ENCODE data around the gene ACVRL1.
"Not testable (repeated sequence)": the region's sequence is repeated elsewhere in the genome, so short reads cannot be mapped to it uniquely, and the experiment has no call there.

The ACVRL1 gene

DNA sequence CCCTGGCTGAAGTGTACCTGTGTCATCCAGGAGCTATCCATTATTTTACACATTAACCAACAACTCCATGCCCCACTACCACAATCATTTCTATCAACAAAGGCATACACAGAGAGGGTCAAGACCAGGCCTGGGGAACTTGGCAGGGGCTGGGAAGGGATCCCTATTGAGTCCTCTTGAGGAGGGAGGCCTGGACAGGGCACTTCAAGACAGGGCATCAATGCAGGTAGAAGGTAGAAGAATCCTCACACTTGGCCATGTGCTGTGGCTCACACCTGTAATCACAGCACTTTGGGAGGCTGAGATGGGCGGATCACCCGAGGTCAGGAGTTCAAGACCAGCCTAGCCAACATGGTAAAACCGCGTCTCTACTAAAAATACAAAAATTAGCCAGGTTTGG is 32.8 kb upstream of the ACVRL1 start:
- no peak for DNase-seq

- DNase-seq = no peak
These were observed 28.2 kb upstream of the ACVRL1 start for GRCh38 chr12:51879102-51879501.

DNA sequence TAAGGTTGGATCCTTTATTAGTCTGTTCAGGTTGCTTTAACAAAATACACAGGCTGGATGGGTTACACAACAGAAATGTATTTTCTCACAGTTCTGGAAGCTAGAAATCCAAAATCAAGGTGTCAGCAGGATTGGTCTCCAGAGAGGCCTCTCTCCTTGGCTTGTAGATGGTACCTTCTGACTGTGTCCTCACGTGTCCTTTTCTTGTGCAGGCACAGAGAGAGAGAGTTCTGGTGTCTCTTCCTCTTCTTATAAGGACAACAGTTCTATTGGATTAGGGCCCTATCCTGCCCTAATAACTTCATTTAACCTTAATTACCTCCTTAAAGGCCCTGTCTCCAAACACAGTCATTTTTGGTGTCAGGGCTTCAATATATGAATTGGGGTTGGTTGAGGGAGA is 24.0 kb upstream of the ACVRL1 start:
- no peak for DNase-seq

DNA sequence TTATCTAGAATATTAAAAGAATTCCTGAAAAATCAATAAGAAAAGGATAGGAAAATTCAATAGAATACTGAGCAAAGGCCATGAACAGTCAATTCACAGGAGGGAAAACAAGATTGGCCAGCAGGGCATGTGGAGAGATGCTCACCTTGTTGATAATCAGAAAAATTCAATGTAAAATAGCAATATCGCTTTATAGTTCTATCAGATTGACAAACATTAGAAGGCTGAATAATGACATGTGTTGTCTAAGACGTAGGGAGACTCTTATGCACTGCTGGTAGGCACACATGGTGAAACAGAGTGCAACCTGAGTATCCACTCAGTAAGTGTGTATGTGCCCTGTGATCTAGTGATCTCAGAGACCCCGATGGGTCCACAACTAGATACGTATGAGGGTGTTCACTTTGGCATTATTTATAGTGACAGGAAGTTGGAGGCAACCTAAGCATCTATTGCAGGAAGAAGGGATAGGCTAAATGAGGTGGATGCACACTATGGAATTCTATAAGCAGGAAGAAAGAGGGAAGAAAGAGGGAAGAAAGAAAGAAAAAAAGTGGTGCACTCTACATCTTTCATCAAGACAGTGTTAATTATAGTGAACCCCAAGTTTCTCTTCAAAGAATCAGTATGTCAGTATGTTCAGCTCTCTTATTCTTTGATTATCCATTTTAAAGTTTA is 23.2 kb upstream of the ACVRL1 start:
- DNase-seq = no peak

GRCh38 chr12:51884676-51885229 is 22.6 kb upstream of the ACVRL1 start:
- no peak for DNase-seq

DNA sequence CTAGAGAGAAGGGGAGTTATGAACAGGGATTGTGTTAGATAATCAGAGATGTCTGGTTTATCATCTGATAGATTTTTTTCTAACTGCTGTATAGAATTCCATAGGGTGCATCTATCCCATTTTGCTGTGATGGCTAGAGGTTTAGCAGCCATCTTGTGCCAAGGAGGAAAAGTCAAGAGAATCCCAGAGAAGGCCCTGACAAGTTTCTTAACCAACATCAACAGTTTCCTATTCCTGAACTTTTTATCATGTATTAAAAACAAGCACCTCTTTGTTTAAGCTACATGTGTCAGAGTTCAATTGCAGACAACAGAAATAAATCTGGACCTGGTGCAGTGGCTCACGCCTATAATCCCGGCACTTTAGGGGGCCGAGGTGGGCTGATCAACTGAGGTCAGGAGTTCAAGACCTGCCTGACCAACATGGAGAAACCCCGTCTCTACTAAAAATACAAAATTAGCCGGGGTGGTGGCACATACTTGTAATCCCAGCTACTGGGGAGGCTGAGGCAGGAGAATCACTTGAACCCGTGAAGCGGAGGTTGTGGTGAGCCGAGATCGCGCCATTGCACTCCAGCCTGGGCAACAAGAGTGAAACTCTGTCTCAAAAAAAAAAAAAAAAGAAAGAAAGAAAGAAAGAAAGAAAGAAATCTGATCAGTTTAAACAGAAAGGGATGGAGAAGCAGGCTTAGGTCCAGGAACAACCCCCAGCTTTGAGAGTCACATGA is 21.8 kb upstream of the ACVRL1 start:
- DNase-seq = not testable (repeated sequence)

- DNase-seq = no peak
These were observed 21.1 kb upstream of the ACVRL1 start for GRCh38 chr12:51886021-51886710.

- DNase-seq = peak; percentile 87 to 97
These were observed 19.6 kb upstream of the ACVRL1 start, which contains the start of gene ANKRD33 for GRCh38 chr12:51887476-51888315. TSS of gene ANKRD33 (plus strand) at chr12:51888103. CDS start at chr12:51888187, 84 bp downstream.

DNA sequence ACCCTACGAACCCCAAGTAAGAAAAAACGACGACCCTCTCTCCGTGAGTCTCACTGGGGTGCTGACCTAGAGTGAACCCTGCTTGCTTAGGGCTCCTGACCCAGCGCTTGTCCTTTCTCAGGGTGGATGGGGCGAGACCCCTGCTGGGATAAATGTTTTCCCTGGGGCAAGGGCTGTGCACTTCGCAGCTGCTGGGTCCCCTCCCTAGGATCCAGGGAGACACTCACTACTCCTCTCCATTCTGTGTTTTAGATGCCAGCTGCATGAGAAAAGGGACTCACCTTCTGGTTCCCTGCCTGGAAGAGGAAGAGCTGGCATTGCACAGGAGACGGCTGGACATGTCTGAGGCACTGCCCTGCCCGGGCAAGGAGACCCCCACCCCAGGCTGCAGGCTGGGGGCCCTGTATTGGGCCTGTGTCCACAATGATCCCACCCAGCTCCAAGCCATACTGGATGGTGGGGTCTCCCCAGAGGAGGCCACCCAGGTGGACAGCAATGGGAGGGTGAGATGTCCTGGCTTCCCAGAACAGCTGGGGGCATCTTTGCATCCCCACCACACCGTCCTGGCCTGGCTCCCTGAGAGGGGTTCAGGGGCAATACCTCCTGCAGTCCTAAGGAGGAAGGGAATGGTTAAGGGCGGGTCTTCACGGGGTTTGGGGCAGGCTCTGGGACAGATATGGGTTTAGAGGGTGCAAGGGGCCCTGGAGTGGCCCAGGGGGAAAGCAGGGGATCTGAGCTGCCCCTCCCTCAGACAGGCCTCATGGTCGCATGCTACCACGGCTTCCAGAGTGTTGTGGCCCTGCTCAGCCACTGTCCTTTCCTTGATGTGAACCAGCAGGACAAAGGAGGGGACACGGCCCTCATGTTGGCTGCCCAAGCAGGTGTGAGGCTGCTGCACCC is 18.7 kb upstream of the ACVRL1 start:
- peak; percentile 50 to 80 for DNase-seq

DNA sequence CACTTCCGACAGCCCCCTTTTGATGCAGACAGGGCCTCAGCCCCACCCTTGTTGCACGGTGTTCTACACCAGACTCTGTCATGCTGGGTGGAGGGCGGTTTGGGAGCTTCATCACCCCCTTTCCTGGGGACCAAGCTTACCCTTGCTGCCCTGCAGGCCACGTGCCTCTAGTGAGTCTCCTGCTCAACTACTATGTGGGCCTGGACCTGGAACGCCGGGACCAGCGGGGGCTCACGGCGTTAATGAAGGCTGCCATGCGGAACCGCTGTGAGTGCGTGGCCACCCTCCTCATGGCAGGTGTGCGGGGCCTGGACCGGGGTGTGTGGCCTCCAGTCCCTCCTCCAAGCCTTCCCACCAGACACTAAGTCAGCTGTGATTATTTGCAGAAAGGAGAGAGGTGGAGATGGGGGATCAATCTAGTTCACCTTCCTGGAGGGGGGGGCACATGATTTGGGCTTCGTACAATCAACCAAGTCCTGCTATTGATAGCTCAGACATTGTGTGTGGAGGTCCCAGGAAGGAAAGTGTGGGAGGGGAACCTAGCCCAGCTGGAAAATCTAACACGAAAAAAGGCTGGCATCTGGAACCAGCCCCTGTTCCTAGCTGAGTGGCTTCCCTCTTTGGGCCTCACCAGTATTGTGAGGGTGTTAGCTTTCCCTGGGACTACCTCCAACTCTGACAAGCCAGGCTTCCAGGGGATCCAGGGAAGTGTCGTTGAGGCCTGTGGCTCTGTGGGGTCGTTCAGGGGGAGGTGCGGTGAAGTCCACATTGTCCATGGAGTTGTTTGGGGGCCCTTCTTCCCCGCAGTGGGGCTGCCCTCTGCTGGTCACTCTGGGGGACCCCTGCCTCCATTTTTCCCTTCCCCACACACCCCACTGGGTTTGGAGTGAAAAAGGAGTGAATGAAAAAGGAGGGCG is 17.8 kb upstream of the ACVRL1 start:
- DNase-seq = no peak

GRCh38 chr12:51890133-51890464 is 17.2 kb upstream of the ACVRL1 start:
- DNase-seq = no peak

- DNase-seq = no peak
These were observed 16.7 kb upstream of the ACVRL1 start for GRCh38 chr12:51890511-51891171.

- DNase-seq = no peak
These were observed 15.5 kb upstream of the ACVRL1 start for GRCh38 chr12:51891843-51892242.

GRCh38 chr12:51893786-51894185 is 13.5 kb upstream of the ACVRL1 start:
- DNase-seq = no peak

GRCh38 chr12:51895378-51896135 is 11.7 kb upstream of the ACVRL1 start:
- DNase-seq = no peak

GRCh38 chr12:51896236-51896635 is 11.1 kb upstream of the ACVRL1 start:
- DNase-seq = no peak

- no peak for DNase-seq
These were observed 10.1 kb upstream of the ACVRL1 start for GRCh38 chr12:51897181-51897580.

DNA sequence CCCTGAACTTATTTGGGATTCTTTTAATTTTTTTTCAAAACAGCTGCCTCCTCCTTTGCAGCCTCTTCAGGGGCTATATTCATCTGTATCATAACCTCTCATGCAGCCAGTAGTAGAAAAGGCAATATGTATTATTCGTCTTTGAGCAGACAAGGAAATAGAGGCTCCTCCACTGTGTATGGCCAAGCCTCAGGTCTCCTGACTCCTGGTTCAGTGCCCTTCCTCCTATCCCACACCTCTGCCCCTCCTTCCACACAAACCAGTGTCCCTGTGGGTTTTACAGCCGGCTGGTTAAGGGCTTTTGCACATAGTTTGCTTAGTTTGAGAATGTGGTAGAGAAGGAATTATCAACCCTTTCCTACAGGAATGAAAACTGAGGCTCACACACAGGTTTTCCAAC is 8.8 kb upstream of the ACVRL1 start:
- DNase-seq = no peak

- peak in 1 of 2 experiments; percentile 35 for DNase-seq
These were observed 8.4 kb upstream of the ACVRL1 start for GRCh38 chr12:51898937-51899336.

Measured in NCI-H524 (cell line).